ENCODE results near the gene CSNK1D. TPM values are rescaled to one million over a fixed set of nuclear protein-coding genes. Genes with fewer than 3 reads are reported as not detected.

Gene CSNK1D
- total and polyA plus RNA-seq, 3 donors from 2014 or later = 137 to 179 (median 178) TPM

- no peak overlapping the region for H3K27ac ChIP-seq
These were observed 20.9 kb downstream of the CSNK1D start for GRCh38 chr17:82252511-82253178.

GRCh38 chr17:82250868-82251500, 22.5 kb downstream of the CSNK1D start:
- Histone ChIP-seq H3K27ac (no peak overlapping the region), H3K27me3 (no peaks in the 10 kb centered on the region), H3K4me1 (peaks cover 20% of the 10 kb centered on the region), H3K36me3 (ENCODE audit: low read depth, missing control alignments) (no peaks in the 10 kb centered on the region), H3K9me3 (no peaks in the 10 kb centered on the region), H3K4me3 (no peak overlapping the region)
- TF ChIP-seq CTCF (IDR thresholded peaks at IDR 0.05) (no peak), POLR2A (IDR thresholded peaks at IDR 0.05) (no peak)
- 83 to 90% methylated on average over 18 to 25 of the region's 25 CpGs for WGBS, 2 donors
- intact Hi-C loops (cut with DNase I; ENCODE audit: low total_unique reads) = no loop called here
- no peak for DNase-seq

More at GRCh38 chr17:82252511-82253178, 20.9 kb downstream of the CSNK1D start:
- intact Hi-C loops (cut with DNase I; ENCODE audit: low total_unique reads) = no loop called here
- H3K9me3 ChIP-seq = no peaks in the 10 kb centered on the region
- no peak overlapping the region for H3K4me3 ChIP-seq
- TF ChIP-seq CTCF (IDR thresholded peaks at IDR 0.05) = no peak
- TF ChIP-seq POLR2A (IDR thresholded peaks at IDR 0.05) = no peak
- no peaks in the 10 kb centered on the region for H3K27me3 ChIP-seq
- peaks cover 4% of the 10 kb centered on the region for H3K4me1 ChIP-seq
- H3K36me3 ChIP-seq (ENCODE audit: low read depth, missing control alignments) = no peaks in the 10 kb centered on the region
- no peak for DNase-seq
- WGBS, 2 donors = 93 to 94% methylated on average over 12 to 28 of the region's 28 CpGs

DNA sequence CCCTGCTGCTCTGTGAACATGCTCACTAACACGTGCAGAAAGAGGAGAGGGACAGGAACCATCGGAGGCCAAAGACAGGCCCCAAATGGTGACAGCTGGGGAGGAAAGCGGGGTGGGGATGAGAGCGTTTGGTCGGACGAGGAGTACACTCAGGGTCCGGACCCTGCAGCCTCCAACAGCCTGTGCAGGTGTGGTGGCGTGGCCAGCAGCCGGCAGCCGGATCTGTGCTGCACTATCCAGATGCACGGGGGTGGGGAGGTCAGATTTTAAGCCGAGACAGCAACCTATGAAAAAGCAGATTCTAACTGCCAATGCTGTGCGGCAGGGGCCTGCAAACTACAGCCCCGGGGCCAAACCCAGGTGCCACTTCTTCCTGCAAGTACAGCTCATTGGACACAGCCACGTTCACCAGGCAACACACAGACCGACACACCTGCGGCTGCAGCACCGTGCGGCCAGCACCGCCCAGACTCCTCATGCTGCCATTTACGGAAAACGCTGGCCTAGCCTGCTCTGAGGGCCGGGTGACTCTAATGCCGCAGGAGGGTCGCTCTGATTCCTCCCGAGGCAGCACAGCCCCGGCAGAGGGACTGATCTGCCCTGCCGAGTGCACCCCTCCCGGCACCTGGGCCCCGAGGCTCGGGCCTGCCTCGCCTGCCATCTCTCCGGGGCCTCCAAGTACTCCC, 23.5 kb downstream of the CSNK1D start:
- Histone ChIP-seq H3K36me3 (ENCODE audit: low read depth, missing control alignments) (no peaks in the 10 kb centered on the region), H3K27me3 (no peaks in the 10 kb centered on the region), H3K4me1 (peaks cover 26% of the 10 kb centered on the region), H3K27ac (no peak overlapping the region), H3K9me3 (no peaks in the 10 kb centered on the region), H3K4me3 (no peak overlapping the region)
- intact Hi-C loops (cut with DNase I; ENCODE audit: low total_unique reads) = loop anchor here (10.0 kb wide), 1 partner anchor 45 kb away; no protein-coding TSS in a partner anchor
- DNase-seq = no peak
- TF ChIP-seq POLR2A (IDR thresholded peaks at IDR 0.05) = no peak
- TF ChIP-seq CTCF (IDR thresholded peaks at IDR 0.05) = no peak
- 84 to 87% methylated on average over 31 to 33 of the region's 33 CpGs for WGBS, 2 donors

DNA sequence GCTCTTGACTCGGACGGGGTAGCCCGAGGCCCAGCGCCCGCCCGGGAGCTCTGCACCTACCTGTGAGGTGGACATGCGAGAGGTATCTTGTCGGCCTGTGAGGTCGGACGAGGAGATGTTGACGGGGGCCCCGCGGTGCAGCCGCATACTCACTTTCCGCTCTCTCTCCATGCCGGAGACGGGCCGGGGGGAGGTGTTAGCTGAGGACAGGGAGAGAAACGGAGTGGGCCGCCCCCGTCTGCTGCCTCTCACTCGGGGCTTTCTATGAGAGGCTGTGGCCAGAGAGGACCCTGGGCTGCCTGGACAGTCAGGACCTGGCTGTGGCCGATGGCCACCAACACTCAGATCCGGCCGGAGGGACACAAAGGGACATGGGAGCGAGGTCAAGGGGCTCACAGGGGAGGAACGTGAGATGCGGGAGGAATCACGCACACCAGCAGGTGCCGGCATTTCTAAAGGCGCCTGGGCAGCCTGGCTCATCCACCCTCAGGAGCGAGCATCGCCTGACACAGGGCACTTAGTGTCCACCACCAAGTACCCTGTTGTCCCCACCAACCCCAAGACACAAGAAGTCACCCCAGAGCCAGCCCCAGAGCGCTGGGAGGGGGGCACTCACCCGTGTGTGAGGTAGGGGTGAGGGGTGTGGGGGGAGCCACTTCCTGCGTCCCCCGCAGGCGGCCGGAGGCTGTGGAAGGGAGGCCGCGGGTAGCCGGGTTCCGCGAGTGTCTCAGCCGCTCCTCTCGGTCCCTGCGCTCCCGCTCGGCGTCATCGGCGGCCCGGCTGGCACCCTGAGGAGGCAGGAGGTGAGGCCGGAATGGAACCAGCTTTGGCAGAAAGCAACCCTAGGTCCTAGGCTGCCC, 24.5 kb downstream of the CSNK1D start:
- 89 to 91% methylated on average over 30 to 54 of the region's 54 CpGs for WGBS, 2 donors
- Histone ChIP-seq H3K36me3 (ENCODE audit: low read depth, missing control alignments) (no peaks in the 10 kb centered on the region), H3K27me3 (no peaks in the 10 kb centered on the region), H3K9me3 (no peaks in the 10 kb centered on the region), H3K4me1 (peaks cover 26% of the 10 kb centered on the region), H3K27ac (no peak overlapping the region), H3K4me3 (no peak overlapping the region)
- TF ChIP-seq POLR2A (IDR thresholded peaks at IDR 0.05) = no peak
- TF ChIP-seq CTCF (IDR thresholded peaks at IDR 0.05) = no peak
- DNase-seq = no peak
- intact Hi-C loops (cut with DNase I; ENCODE audit: low total_unique reads) = loop anchor here (10.0 kb wide), 1 partner anchor 46 kb away; no protein-coding TSS in a partner anchor

Measured in testis (tissue), 3 donors.